GM20431 (cell line): ENCODE measurements around the gene CCSAP.
"Not testable (repeated sequence)": the region's sequence is repeated elsewhere in the genome, so short reads cannot be mapped to it uniquely, and the experiment has no call there.

Experiments used
- in situ Hi-C: fragments of 300-500 bp; cut with MseI, MboI; formaldehyde crosslinking; loops from one replicate; pipeline ENCODE4 v1.15.0; 2020; ENCODE audit warnings: low sequenced_read_pairs; ENCODE audit not compliant: unreplicated experiment

The CCSAP gene

DNA sequence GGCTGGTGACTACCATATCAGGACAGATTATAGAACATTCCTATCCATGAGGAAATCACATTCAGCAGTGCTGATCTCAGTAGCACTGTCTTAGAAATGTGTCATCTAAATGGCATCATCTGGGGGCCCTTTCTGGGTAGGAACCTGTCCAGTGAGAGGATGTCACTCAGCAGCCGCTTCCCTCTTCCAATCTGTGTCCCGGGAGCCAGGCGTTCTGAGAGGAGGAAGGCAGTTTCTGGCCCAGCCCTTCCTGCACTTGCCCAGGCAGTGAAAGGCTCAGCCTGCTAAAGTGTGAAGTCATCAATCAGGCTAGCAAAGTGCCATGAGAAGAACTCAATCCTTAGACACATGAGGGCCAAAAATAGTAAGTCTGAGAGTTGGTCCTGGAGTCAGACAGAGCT, 46.3 kb downstream of the CCSAP start:
- in situ Hi-C loops: no loop called here

DNA sequence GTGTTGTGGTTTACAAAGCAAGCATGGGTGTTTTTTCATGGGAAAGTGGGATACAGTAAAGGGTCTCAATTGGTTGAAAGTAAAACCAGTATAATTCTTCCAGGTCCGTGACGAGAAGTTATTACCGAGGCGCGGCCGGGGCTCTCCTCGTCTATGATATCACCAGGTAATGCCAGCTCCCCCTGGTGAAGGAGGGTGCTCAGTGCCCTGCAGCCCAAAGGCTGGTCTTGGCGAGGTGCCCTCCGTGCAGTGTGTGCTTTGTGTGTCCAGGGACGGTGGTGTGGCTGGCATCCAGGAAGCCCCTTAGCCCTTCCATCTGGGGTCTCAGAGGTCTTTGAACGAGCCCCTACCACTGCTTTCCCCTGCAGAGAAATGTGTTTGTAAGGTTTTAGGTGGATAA, 47.1 kb downstream of the CCSAP start:
- in situ Hi-C loops: no loop called here

DNA sequence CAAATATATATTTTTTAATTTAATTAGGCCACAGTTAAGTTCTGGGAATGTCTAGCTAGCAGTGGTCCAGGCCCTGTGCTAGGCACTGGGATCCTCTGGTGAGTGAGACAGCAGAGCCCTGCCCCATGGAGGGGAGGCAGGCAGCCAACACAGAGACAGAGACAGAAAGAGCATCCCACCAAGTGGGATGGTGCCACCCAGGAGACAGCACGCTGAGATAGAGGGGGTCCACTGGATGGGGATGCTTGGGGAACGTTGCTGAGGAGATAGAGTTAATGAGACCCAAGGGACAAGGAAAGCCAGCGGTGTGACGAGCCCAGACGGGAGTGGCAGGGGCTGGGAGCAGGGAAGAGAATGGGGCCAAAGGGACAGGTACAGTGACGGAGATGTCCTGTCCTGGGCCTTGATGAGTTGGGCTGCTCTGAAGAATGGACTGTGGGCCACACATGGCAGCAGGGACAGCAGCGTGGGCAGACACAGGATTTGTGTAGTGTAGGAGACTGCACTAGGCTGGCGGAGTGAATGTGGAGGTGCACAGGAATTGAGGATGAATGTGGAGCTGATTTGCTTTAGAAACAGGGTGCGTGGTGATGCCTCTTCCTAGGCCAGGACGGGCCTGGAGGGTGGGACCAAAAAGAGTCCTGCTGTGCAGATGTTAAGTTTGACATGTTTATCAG, 49.2 kb downstream of the CCSAP start:
- in situ Hi-C loops: no loop called here

DNA sequence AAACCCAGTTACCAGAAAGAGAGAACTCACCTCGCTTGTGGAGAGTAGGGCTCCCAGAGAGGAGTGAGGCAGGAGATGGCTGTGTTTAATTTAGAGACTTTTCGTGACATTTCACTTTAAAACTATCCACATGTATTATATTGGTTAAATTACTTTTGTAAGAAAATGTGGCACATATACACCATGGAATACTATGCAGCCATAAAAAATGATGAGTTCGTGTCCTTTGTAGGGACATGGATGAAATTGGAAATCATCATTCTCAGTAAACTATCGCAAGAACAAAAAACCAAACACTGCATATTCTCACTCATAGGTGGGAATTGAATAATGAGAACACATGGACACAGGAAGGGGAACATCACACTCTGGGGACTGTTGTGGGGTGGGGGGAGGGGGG, 51.2 kb downstream of the CCSAP start:
- in situ Hi-C loops: not testable (repeated sequence)

DNA sequence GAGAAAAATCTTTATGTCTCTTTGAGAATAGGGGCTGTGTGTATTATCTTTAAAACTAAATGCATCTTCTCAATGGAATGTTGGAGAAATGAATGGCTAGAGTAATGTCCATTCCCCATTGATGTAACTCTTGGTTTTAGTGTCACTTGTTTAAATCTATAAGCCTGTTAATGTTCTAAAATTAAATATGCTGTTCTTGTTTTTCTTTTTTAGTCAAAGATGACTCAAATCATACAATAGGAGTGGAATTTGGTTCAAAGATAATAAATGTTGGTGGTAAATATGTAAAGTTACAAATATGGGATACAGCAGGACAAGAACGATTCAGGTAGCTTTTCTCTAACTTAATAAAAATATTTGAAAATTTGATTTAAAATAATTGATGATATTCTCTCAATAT, 54.3 kb downstream of the CCSAP start:
- in situ Hi-C loops: no loop called here

DNA sequence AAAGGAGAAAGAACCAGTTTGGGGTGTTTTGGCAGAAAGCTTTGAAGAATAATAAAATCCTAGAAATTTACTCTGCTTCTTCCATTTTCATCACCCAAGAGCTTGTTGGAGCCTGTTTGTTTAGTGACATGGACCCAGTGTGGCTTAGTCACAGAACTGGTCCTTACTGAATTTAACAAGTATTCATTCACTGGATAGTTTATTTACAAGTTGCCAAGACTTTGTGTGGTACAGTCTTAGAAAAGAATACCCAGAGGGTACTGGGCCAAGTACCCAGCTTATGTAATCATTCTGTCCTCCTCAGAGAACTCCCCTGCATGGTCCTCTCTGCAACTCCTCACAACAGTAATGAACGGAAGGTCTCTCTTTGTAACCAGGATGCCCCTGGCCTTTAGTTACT, 55.6 kb downstream of the CCSAP start:
- in situ Hi-C loops: no loop called here

DNA sequence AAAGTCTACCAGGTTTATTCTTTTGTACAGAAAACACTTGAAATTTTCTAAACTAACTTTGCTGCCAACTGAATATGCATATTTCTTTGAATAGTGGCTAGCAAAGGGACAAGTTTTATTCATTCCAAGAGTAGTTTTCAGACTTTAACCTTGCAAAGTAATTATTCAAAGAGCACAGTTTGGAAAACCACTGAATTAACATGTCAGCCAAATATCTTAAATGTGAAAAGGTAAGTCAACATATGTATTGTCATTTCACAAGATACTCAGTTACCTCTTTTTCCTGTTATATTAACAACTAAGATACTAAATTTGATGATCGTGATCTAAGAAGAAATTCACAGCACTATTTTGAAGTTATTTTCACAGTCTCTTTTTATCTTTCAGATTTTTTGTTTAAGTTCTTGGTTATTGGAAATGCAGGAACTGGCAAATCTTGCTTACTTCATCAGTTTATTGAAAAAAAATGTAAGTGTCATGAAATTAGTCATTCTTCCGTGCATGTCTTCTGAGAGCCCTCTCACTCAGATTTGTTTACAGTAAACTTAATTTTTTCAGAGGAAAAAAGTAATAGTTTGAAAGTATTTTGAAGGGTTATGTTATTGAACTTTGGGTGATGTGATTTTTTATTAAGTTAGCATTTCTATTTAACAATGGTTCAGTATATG, 56.6 kb downstream of the CCSAP start:
- in situ Hi-C loops: no loop called here

DNA sequence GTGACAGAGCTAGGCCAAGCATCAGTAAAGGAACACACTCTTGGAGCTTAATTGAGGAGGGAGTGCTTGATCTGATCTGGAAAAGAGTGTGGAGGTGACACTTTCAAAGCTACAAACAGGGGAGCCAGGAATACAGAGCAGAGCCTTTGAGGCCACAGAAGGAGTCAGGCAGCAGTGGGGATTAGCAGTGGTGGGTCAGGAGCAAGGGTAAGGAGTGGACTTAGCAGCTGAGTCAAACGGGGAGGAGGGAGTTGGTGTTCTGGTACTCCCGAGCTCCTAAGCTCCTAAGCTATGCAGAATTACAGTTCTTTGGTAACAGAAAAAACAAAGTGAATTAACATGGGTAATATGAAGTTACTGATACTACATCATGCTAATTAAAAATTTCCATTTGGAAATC, 57.4 kb downstream of the CCSAP start:
- in situ Hi-C loops: no loop called here

DNA sequence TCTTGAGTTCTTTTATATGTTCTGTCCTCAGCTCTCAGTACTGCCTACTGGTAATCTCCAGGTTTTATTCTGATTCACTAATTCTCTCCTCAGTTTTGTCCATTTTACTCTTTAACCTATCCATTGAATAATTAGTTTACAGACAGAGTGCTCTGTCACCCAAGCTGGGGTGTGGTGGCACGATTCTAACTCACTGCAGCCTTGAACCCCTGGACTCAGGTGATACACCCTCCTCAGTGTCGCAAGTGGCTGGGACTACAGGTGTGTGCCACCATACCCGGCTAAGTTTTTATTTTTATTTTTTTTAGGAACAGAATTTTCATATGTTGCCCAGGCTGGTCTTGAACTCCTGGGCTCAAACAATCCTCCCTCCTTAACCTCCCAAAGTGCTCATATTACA, 58.0 kb downstream of the CCSAP start:
- in situ Hi-C loops: no loop called here

DNA sequence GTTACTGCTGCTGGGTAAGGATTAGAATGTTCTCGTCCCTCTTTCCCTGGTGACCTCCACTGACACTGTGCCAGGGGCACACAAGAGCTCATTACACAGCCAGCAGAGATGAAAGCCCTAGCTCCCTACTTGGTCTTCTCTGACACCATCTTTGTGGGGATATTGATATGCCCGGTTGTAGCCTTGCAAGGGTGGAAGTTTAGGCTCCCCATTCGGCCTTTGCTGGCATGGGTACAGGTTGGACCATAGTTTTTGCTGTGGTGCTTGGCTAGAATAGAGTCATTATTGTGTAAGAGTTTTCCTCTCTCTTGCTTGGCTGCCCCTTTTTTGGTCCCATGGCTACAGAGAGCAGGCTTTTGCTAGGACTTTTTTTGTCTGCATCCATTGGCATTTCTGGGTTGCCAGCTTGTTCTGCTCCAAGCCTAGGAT, 59.6 kb downstream of the CCSAP start:
- in situ Hi-C loops: no loop called here

DNA sequence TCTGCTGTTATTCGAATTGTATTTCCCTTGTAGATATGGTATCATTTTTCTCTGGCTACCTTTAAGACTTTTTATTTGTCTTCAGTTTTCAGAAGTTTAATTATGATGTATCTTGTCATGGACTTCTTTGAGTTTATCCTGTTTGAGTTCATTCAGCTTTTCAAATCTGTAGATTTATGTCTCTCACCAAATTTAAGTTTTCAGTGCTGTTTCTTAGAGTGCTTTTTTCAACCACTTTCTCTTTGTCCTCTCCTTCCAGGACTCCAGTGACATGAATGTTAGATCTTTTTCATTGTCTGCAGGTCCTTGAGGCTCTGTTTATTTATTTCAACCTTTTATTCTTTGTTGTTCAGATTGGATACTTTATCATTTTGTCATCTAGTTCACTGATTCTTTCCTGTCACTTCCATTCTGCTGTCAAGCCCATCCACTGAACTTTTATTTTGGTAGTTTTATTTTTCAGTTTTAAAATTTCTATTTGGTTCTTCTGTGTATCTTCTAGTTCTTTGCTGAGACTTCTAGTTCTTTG, 60.5 kb downstream of the CCSAP start:
- in situ Hi-C loops: no loop called here

DNA sequence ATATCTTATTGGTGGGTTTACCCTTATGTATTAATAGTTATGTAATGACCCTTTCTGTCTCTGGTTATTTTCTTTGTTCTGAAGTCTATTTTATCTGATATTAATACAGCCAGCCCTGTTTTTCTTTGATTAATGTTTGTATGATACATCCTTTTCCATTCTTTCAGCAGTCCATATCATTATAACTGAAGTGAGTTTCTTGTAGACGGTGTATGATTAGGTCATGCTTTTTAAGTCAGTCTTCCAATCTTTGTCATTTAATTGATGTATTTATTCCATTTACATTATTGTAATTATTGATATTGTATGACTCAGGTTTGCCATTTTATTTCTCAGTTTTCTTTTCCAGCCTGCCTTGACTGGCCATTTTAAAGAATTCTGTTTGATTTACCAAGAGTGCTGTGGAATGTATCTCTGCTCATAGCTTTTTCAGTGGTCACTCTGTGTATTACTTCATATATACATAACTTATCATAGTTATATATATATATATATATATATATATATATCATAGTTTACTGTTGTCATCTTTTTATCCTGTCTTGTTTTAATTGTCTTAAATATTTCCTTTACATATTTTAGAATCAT, 61.4 kb downstream of the CCSAP start:
- in situ Hi-C loops: no loop called here

DNA sequence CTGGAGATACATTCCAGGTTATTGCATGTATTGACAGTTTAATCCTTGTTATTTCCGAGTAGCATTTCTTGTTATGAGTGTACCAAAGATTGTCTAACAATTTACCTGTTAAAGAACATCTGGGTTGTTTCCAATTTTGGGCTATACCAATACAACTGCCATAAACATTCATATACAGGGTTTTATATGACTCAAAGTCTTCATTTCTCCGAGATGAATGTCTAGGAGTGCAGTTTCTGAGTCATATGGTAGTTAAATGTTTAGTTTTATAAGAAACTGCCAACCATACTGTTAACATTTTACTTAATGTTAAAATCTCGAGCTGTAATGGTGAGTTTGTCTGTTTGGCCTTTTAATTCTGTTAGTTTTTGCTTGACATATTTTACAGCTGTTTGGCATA, 61.9 kb downstream of the CCSAP start:
- in situ Hi-C loops: no loop called here

DNA sequence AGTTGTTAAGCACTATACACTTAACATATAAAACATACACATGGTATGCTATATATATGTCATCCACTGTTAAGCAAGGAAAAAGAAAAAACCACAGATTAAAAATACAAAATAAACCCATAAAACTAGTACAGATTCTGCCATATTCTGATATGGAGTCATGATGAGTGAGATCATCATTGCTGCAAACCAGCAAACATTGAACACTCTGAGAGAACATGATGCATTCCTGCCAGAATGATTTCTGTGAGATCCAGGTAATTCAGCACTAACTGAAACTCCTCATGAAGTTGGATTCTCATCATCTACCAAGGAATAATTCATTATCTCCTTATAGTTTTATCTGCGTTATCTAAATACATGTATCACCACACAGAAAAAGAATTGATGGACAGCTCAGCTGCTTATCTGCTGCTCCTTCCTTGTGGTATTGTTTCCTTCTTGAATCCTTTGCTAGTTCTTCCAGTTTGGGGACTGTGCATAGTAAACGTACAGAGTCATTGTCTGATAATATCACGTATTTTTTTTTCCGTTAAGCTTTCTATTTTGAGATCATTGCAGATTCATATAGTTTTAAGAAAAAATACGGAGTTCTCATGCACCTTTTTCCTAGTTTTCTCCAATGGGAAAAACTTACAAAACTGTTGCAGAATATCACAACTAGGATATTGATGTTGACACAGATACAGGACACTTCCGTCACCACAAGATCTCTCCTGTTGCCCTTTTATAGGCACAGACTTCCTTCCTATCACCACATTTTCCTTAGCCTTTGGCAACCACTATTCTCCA, 62.6 kb downstream of the CCSAP start:
- in situ Hi-C loops: no loop called here

DNA sequence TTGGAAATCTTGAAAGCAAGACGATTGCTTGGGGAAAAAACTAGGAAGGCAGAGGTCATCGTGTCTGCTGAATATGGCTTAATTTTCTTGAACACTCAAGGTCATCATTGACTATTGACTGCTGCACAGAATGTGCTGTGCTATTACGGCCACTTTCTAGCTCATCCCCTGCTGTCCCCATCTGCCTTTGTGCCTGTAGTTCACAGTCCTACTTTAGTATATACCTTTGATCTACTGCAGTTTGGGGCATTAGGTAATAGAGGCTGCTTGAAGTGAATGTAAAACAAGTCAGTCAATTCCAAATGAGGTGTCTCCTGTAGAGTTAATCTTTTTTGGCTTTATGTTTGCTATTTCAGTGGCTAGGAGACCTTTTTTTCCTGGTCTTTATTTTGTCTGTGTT, 63.6 kb downstream of the CCSAP start:
- in situ Hi-C loops: no loop called here

DNA sequence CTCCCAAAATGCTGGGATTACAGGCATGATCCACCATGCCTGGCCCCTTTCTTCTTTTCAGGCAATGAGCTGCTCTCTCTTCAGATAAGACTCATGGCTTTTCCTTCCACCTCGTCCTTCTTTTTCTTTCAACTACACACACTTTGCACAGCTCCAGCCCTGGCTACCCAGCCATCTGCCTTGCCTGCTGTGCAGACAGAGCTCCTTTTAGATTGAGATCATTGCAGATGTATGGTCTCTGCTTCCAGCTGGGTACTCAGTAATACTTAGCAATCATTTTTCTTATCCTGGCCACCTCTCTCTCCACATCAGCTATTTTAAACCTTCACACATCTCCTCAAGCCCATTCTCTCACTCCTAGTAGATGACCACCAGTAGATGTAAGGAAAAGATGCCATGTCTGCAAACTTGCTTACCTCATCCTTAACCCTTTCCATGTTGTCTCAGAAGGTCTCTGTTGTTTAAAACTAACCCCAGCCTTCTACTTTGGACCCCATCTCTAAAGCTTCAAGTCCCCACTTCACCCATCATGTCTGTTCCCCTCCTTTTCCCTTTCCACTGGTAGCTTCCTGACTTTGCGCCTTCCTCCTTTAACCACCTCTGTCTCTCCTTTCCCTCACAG, 64.6 kb downstream of the CCSAP start:
- in situ Hi-C loops: no loop called here

DNA sequence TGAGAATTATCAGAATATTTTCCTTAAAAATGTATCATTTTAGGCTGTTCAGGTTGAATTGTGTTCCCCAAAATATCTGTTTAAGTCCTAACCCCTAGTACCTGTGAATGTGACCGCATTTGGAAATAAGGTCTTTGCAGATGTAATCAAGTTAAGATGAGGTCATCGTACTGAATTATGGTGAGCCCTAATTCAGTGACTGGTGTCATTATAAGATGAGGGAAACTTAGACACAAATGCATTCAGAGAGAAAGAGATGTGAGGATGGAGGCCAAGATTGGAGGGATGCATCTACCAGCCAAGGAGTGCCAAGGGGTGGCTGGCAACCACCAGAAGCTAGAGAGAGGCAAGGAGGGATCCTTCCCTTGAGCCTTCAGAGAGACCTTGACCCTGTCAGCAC, 67.8 kb downstream of the CCSAP start:
- in situ Hi-C loops: no loop called here

DNA sequence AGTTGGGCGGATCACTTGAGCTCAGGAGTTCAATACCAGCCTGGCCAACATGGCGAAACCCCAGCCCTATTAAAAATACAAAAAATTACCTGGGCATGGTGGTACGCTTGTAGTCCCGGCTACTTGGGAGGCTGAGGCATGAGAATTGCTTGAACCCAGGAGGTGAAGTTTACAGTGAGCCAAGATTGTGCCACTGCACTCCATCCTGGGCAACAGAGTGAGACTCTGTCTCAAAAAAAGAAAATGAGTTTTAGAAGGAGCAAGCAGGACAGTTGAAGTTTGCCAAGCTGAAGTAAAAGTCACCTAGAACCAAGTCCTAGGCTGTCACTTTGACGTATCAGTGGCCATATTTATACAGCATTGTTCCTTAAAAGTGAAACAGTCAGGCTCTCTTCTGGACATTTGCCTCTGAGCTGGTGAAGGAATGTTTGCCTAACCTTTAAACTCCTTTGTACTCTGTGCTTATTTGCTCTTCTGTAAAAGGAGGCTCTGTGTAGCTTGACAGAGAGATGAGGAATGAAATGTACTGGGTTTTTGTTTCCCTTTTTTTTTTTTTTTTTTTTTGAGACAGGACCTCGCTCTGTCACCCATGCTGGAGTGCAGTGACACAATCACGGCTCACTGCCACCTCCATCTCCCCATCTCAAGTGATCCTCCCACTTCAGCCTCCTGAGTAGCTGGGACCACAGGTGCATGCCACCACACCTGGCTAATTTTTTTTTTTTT, 69.2 kb downstream of the CCSAP start:
- in situ Hi-C loops: loop anchor here (25.0 kb wide), 1 partner anchor 214 kb away; no protein-coding TSS in a partner anchor
